Measurements from ENCODE around the gene STAT1.

STAT1 gene

DNA sequence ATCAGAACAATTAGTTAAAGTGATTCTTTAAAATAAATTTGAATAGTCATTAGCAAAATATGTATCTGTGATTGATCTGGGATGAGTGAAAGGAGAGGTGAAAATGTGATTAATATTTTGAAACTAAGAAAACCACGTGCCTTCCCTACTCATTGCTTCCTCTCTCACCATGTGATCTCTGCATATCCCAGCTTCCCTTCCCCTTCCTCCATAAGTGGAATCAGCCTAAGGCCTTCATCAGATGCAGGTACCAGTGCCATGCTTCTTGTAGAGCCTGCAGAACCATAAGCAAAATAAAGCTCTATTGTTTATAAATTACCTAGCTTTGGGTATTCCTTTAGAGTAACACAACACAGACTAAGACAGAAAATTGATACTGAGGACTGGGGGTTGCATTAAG lies 11.2 kb upstream of the STAT1 start:
- Histone ChIP-seq H3K27ac (no peak overlapping the region), H3K9ac (ENCODE audit: insufficient read length) (no peak overlapping the region), H3K9me3 (ENCODE audit: low read depth, low read length) (no peaks in the 10 kb centered on the region), H3K36me3 (ENCODE audit: insufficient read depth, low read length) (no peaks in the 10 kb centered on the region), H3K4me3 (no peak overlapping the region)
- DNase-seq (ENCODE audit: low read depth, low spot score) = no peak
- TF ChIP-seq EZH2 (IDR thresholded peaks at IDR 0.05) (no peak), FOXP2 (optimal IDR thresholded peaks at IDR 0.05; ENCODE audit: control extremely low read depth, extremely low read length, insufficient read depth) (no peak), POLR2AphosphoS5 (IDR thresholded peaks at IDR 0.05; ENCODE audit: borderline replicate concordance, low read depth, low read length) (no peak)

DNA sequence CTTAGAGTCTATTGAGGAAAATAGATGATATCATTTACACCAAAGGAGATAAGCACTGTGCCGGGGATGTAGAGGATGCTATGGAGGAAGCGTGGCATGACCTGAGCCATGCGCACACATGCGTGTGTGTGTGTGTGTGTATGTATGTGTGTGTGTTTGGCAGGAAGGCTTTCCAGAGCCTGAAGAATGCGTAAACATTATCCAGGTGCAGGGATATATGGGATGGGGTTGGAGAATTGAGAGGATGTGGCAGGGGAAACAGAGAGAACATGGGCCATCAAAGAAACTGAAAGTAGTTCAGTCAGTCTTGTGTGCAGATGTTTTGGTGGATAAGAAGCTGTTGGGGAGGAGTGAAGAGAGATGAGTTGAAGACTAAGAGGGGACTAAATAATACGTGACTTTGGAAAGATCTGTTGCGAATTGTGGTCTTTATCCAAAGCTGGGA lies 9.3 kb upstream of the STAT1 start:
- no peak for DNase-seq (ENCODE audit: low read depth, low spot score)
- no peak overlapping the region for H3K9ac ChIP-seq (ENCODE audit: insufficient read length)
- H3K36me3 ChIP-seq (ENCODE audit: insufficient read depth, low read length) = no peaks in the 10 kb centered on the region
- no peak overlapping the region for H3K4me3 ChIP-seq
- TF ChIP-seq POLR2AphosphoS5 (IDR thresholded peaks at IDR 0.05; ENCODE audit: borderline replicate concordance, low read depth, low read length) (no peak), FOXP2 (optimal IDR thresholded peaks at IDR 0.05; ENCODE audit: control extremely low read depth, extremely low read length, insufficient read depth) (no peak), EZH2 (IDR thresholded peaks at IDR 0.05) (no peak)
- H3K9me3 ChIP-seq (ENCODE audit: low read depth, low read length) = no peaks in the 10 kb centered on the region
- no peak overlapping the region for H3K27ac ChIP-seq

DNA sequence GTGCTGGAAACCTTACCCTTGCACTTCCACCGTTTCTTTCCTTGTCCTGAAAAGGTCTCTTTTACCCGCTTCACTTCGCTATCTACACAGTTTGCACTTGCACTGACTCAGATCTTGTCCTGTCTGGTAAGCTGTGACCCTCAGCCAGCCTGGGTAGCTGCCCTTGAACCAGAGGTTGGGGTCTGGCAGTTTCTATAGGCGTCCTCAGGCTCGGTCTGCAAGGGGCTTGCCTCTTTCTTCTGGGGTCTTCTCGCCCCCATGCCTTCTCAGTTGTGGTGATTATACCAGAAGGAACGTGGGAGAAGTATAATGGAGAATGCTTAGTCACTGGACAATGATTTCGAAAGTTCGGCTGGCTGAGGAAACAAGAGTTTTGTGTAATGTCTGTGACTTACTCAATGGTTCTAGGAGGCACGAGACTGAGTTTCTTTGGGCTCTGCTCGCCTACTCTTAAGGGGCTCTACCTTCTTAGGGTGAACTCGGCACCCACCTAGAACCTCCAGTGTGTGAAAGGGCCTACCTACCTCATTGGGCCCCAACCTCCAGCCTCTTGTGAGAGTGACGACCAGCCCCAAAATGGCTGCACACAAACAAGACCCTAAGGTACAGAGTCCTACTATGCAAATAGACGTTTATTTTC lies 6.9 kb upstream of the STAT1 start:
- DNase-seq (ENCODE audit: low read depth, low spot score) = no peak
- Histone ChIP-seq H3K9me3 (ENCODE audit: low read depth, low read length) (no peaks in the 10 kb centered on the region), H3K27ac (peak overlapping the region; percentile 81), H3K36me3 (ENCODE audit: insufficient read depth, low read length) (no peaks in the 10 kb centered on the region), H3K4me3 (peak overlapping the region; percentile 93), H3K9ac (ENCODE audit: insufficient read length) (peak overlapping the region; percentile 83)
- TF ChIP-seq EZH2 (IDR thresholded peaks at IDR 0.05) = no peak
- no peak for TF ChIP-seq POLR2AphosphoS5 (IDR thresholded peaks at IDR 0.05; ENCODE audit: borderline replicate concordance, low read depth, low read length)
- no peak for TF ChIP-seq FOXP2 (optimal IDR thresholded peaks at IDR 0.05; ENCODE audit: control extremely low read depth, extremely low read length, insufficient read depth)

DNA sequence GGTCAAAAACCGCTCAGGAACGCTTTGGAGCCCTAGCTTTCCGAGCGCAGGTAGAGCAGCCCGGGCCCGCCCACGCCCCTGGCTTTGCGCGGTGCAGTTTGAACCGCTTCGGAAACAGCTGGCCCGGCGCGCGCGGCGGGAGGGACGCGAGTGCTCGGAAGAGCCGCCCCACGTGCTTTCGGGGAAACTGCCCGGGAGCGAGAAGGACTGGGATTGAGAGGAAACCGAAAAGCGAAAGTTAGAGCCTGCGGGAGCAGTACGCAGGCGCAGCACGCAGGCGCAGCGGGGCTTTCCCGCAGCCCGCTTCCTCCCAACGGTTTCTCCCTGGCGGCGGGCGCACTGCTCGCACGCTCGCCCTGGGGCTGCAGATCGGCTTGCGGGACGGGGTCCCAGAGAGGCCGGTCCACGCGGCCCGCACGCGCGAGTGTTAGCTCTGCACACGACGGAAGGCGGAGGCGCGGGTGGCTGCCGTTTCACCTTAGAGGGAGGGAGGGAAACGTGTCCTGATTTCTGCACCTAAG lies 6.3 kb upstream of the STAT1 start:
- Histone ChIP-seq H3K9ac (ENCODE audit: insufficient read length) (peak overlapping the region; percentile 83), H3K27ac (peak overlapping the region; percentile 81), H3K9me3 (ENCODE audit: low read depth, low read length) (no peaks in the 10 kb centered on the region), H3K36me3 (ENCODE audit: insufficient read depth, low read length) (no peaks in the 10 kb centered on the region), H3K4me3 (peak overlapping the region; percentile 93)
- TF ChIP-seq POLR2AphosphoS5 (IDR thresholded peaks at IDR 0.05; ENCODE audit: borderline replicate concordance, low read depth, low read length) = peak; percentile 99
- peak; percentile 96 for TF ChIP-seq FOXP2 (optimal IDR thresholded peaks at IDR 0.05; ENCODE audit: control extremely low read depth, extremely low read length, insufficient read depth)
- TF ChIP-seq EZH2 (IDR thresholded peaks at IDR 0.05) = no peak
- DNase-seq (ENCODE audit: low read depth, low spot score) = peak; percentile 93

DNA sequence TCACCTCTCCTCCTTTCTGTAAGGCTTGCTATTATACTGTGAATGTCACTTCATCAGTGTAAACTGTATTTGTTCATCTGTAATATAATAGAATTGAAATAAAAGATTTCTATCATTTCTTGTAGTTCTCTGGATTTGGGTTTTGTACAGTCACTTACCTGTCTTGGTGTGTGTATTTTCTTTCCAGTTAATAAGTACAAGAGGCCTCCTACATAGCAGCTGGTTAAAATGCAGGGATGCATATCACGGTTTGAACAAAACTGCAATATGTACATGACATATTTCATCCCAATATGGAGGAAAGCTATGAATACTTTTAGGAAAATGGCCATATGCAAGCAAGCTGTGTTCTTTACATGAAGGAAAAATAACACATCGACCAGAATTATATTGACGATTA lies 5.4 kb upstream of the STAT1 start:
- Histone ChIP-seq H3K4me3 (peak overlapping the region; percentile 93; the same call in 1 of the 2 replicates), H3K9me3 (ENCODE audit: low read depth, low read length) (no peaks in the 10 kb centered on the region), H3K36me3 (ENCODE audit: insufficient read depth, low read length) (no peaks in the 10 kb centered on the region), H3K9ac (ENCODE audit: insufficient read length) (no peak overlapping the region), H3K27ac (no peak overlapping the region)
- no peak for DNase-seq (ENCODE audit: low read depth, low spot score)
- no peak for TF ChIP-seq FOXP2 (optimal IDR thresholded peaks at IDR 0.05; ENCODE audit: control extremely low read depth, extremely low read length, insufficient read depth)
- TF ChIP-seq POLR2AphosphoS5 (IDR thresholded peaks at IDR 0.05; ENCODE audit: borderline replicate concordance, low read depth, low read length) = no peak
- no peak for TF ChIP-seq EZH2 (IDR thresholded peaks at IDR 0.05)

DNA sequence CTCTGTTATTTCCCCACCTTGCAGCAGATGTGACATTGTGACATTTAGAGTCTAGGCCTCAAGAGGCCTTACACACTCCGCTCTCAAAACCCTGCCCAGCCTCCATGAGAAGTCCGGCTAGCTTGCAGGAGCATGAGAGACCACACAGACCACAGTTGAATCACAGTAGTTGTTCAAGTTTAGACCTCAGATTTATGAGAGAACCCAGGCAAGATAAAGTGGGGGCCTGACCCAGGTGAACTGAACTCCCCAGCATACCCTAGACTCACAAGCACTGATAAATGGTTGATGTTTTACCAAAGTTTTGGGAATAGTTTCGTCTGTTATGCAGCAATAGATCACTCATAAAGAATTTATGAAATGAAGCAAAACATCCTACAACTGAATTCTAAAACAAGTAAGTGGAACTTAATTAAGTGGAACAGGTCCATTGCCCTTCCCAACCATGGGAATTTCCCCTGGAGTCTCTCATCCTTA lies 4.7 kb upstream of the STAT1 start:
- no peak for DNase-seq (ENCODE audit: low read depth, low spot score)
- Histone ChIP-seq H3K9ac (ENCODE audit: insufficient read length) (no peak overlapping the region), H3K36me3 (ENCODE audit: insufficient read depth, low read length) (no peaks in the 10 kb centered on the region), H3K9me3 (ENCODE audit: low read depth, low read length) (no peaks in the 10 kb centered on the region), H3K27ac (no peak overlapping the region), H3K4me3 (no peak overlapping the region)
- TF ChIP-seq POLR2AphosphoS5 (IDR thresholded peaks at IDR 0.05; ENCODE audit: borderline replicate concordance, low read depth, low read length) = no peak
- no peak for TF ChIP-seq EZH2 (IDR thresholded peaks at IDR 0.05)
- TF ChIP-seq FOXP2 (optimal IDR thresholded peaks at IDR 0.05; ENCODE audit: control extremely low read depth, extremely low read length, insufficient read depth) = no peak

DNA sequence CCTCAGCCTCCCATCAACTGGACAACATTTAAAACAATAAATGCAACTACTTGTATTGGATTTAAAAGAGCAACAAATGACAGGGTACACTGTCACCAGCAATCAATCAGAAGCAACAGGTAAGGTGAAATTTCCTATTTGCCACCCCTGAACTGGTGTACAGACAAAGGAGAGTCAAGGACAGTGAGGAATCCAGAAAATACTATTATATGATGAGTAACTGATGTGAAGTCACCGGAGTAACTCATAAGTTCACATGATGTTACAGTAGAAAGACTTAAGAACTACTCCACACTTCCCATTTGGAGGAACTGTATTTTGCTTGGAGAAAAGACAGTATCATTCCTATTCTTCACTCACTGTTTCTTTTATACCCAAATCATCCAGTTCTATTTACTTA lies 4.1 kb upstream of the STAT1 start:
- DNase-seq (ENCODE audit: low read depth, low spot score) = no peak
- H3K27ac ChIP-seq = no peak overlapping the region
- H3K36me3 ChIP-seq (ENCODE audit: insufficient read depth, low read length) = no peaks in the 10 kb centered on the region
- no peak for TF ChIP-seq EZH2 (IDR thresholded peaks at IDR 0.05)
- no peak overlapping the region for H3K9ac ChIP-seq (ENCODE audit: insufficient read length)
- H3K9me3 ChIP-seq (ENCODE audit: low read depth, low read length) = no peaks in the 10 kb centered on the region
- H3K4me3 ChIP-seq = no peak overlapping the region

DNA sequence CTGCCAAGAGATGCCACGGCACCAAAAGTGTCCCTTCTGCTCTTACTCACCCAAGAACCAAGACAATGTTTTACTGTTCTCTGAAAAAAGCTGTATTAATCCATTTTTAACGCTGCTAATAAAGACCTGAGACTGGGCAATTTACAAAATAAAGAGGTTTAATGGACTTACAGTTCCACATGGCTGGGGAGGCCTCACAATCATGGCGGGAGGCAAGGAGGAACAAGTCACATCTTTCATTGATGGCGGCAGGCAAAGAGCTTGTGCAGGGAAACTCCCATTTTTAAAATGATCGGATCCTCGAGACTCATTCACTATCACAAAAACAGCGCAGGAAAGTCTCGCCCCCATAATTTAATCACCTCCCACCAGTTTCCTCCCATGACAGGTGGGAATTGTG lies 1.9 kb upstream of the STAT1 start:
- TF ChIP-seq POLR2AphosphoS5 (IDR thresholded peaks at IDR 0.05; ENCODE audit: borderline replicate concordance, low read depth, low read length) (no peak), FOXP2 (optimal IDR thresholded peaks at IDR 0.05; ENCODE audit: control extremely low read depth, extremely low read length, insufficient read depth) (no peak), EZH2 (IDR thresholded peaks at IDR 0.05) (no peak)
- no peaks in the 10 kb centered on the region for H3K36me3 ChIP-seq (ENCODE audit: insufficient read depth, low read length)
- no peak overlapping the region for H3K9ac ChIP-seq (ENCODE audit: insufficient read length)
- no peak overlapping the region for H3K27ac ChIP-seq
- H3K4me3 ChIP-seq = no peak overlapping the region
- no peaks in the 10 kb centered on the region for H3K9me3 ChIP-seq (ENCODE audit: low read depth, low read length)
- DNase-seq (ENCODE audit: low read depth, low spot score) = no peak

DNA sequence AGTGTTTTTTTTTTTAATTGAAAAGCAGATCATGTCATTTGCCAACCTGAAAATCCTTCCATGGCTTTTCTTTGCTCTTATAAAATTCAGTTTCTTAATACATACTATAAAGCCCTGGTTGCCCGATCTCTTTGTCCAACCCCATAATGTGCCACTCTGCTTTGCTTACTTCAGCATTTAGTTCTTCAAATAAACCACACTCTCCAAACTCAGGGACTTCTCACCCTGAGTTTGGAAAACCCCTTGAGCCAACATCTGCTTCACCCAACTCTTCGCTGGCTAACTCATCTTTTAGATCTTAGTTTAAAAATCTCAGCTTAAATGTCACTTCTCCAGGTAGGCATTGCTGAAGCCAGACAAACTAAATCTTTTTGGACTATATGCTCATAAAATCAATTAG lies 1.3 kb upstream of the STAT1 start:
- TF ChIP-seq EZH2 (IDR thresholded peaks at IDR 0.05) (no peak), FOXP2 (optimal IDR thresholded peaks at IDR 0.05; ENCODE audit: control extremely low read depth, extremely low read length, insufficient read depth) (no peak), POLR2AphosphoS5 (IDR thresholded peaks at IDR 0.05; ENCODE audit: borderline replicate concordance, low read depth, low read length) (no peak)
- no peaks in the 10 kb centered on the region for H3K9me3 ChIP-seq (ENCODE audit: low read depth, low read length)
- H3K4me3 ChIP-seq = no peak overlapping the region
- no peaks in the 10 kb centered on the region for H3K36me3 ChIP-seq (ENCODE audit: insufficient read depth, low read length)
- H3K27ac ChIP-seq = no peak overlapping the region
- H3K9ac ChIP-seq (ENCODE audit: insufficient read length) = no peak overlapping the region
- DNase-seq (ENCODE audit: low read depth, low spot score) = no peak
